ENCODE measurements around the gene CORO6. TPM values are rescaled to one million over a fixed set of nuclear protein-coding genes. Genes with fewer than 3 reads are reported as not detected.

CORO6 gene
- total and polyA plus RNA-seq, 2 donors (not counting 1 experiment from before 2014, with no cell fraction given): 1.4 to 4.0 TPM

DNA sequence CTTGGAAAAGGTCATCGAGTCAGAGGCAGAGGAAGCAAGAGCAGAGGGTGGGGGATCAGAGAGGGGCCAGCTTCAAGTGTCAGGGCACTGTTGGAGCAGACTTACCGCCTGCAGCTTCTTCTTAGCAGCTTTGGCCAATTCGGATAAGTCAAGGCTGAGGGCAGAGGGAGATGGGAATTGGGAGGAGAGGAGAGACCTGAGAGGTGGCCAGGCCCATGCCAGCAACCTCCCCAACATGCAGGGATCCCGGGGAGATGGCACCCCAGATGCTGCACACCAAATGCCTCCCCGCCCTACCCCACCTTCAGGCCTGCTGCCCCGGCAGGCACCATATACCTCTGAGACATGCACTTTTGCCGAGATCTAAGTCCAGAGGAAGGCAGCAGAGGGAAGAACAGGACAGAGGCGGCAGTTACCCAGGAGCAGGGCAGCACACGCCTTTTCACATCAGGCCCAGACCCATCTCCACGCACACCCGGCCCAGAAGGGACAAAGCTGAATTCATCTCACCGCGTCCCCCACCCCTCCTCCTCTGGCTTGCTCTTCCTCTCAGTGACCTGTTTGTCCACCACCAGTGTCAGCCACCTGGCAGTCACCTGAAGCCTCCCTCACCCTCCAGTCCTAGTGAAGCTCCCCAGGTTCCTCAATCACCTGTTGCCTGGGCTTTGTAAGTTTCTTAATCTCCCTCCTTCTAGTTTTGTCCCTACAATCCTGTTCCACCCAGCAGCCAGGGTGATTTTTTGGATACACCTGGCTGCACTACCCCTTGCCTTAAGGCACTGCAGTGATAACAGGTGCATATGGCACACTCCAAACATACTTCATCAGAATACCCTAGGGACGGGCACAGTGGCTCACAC, 43.9 kb downstream of the CORO6 start:
- ChIA-PET CTCF (interaction anchor here (0.7 to 24.3 kb wide), 16 partner anchors 9 to 517 kb away, joined by 3 to 336 read pairs (median 4); partner anchors contain the start of genes ABHD15, ANKRD13B, SSH2 and TP53I13), POLR2A (interaction anchor here (1.1 to 4.4 kb wide), 2 partner anchors 9 to 13 kb away, joined by 3 to 18 read pairs; partner anchors contain the start of gene ANKRD13B)
- H3K9me3 Mint-ChIP-seq (ENCODE audit: insufficient read depth): no peaks in the 10 kb centered on the region
- peaks cover 0 to 73% of the 10 kb centered on the region in 2 experiments for H3K36me3 ChIP-seq (replicated peaks in 1 of 2; ENCODE audit: control extremely low read depth in 1 of 2, control insufficient read depth in 1 of 2, extremely low read depth in 1 of 2, insufficient read depth in 2 of 2, low read length in 1 of 2)
- no peak overlapping the region for H3K9ac ChIP-seq (ENCODE audit: low read length)
- no peak overlapping the region for H2AFZ ChIP-seq (ENCODE audit: insufficient read depth, low read depth, low read length, poor library complexity, severe bottlenecking)
- no peak for DNase-seq
- H3K4me3 ChIP-seq (ENCODE audit: control extremely low read depth in 1 of 5, extremely low read depth in 1 of 5, insufficient read depth in 1 of 5, low read depth in 2 of 5, low read length in 4 of 5): no peak overlapping the region
- H3K4me1 ChIP-seq (ENCODE audit: control insufficient read depth in 2 of 2, insufficient read depth in 2 of 2, low read length in 2 of 2): peaks cover 10 to 18% of the 10 kb centered on the region in 2 donors
- no peak for TF ChIP-seq EZH2 (IDR thresholded peaks at IDR 0.05; ENCODE audit: borderline replicate concordance, insufficient read depth, low read depth, low read length, poor library complexity, severe bottlenecking)
- TF ChIP-seq, protein P1, sequence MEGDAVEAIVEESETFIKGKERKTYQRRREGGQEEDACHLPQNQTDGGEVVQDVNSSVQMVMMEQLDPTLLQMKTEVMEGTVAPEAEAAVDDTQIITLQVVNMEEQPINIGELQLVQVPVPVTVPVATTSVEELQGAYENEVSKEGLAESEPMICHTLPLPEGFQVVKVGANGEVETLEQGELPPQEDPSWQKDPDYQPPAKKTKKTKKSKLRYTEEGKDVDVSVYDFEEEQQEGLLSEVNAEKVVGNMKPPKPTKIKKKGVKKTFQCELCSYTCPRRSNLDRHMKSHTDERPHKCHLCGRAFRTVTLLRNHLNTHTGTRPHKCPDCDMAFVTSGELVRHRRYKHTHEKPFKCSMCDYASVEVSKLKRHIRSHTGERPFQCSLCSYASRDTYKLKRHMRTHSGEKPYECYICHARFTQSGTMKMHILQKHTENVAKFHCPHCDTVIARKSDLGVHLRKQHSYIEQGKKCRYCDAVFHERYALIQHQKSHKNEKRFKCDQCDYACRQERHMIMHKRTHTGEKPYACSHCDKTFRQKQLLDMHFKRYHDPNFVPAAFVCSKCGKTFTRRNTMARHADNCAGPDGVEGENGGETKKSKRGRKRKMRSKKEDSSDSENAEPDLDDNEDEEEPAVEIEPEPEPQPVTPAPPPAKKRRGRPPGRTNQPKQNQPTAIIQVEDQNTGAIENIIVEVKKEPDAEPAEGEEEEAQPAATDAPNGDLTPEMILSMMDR (IDR thresholded peaks at IDR 0.05): no peak
- no peak overlapping the region for H3K4me3 Mint-ChIP-seq
- H3K9me3 ChIP-seq (ENCODE audit: control extremely low read depth in 1 of 3, control insufficient read depth in 2 of 3, insufficient read depth in 1 of 3, low read length in 2 of 3): no peaks in the 10 kb centered on the region
- 95% methylated on average over 12 of the region's 14 CpGs for WGBS (ENCODE audit: insufficient coverage)
- intact Hi-C loops (cut with micrococcal nuclease): no loop called here
- no peak for ATAC-seq (ENCODE audit: low read depth)
- H3K79me2 ChIP-seq (ENCODE audit: control insufficient read depth, insufficient read depth, low read length): peaks cover 40% of the 10 kb centered on the region
- H3K27me3 ChIP-seq (replicated peaks in 1 of 4; ENCODE audit: control extremely low read depth in 1 of 4, control insufficient read depth in 3 of 4, insufficient read depth in 4 of 4, low read length in 3 of 4): no peaks in the 10 kb centered on the region
- peaks cover 46% of the 10 kb centered on the region for H4K20me1 ChIP-seq (ENCODE audit: control insufficient read depth, insufficient read depth, low read length, poor library complexity, severe bottlenecking)
- no peak overlapping the region for H3K27ac Mint-ChIP-seq
- no peak overlapping the region for H3K4me2 ChIP-seq (replicated peaks; ENCODE audit: low read depth, low read length, poor library complexity, severe bottlenecking)
- no peaks in the 10 kb centered on the region for H3K27me3 Mint-ChIP-seq
- no peak overlapping the region for H3K27ac ChIP-seq (ENCODE audit: low read length in 2 of 2)
- H3K4me1 Mint-ChIP-seq: peaks cover 19% of the 10 kb centered on the region
